ENCODE data around the gene FBH1. TPM values are rescaled to one million over a fixed set of nuclear protein-coding genes. Genes with fewer than 3 reads are reported as not detected.

Gene FBH1
- total RNA-seq, 1 donor from 2014 or later = 73.3 TPM

DNA sequence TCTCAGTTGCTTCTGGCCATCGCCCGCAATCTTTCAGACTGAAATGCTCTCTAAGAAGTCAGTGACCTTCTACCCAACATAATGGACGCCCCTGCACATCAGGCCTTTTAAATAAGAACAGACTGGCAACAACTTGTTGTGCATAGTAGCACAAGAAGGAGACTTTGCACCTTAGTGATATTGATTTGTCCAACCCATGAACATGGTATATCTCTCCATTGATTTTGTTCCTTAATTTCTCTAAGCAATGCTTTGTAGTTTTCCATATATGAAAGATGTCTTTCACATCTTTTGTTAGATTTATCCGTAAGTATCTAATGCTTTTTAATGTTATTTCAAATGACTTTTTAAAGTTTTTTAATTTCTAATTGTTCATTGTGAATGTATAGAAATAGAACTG is 83.0 kb downstream of the FBH1 start:
- DNase-seq (no peak), ATAC-seq (no peak)
- H3K27me3 ChIP-seq = no peaks in the 10 kb centered on the region
- TF ChIP-seq, protein P1, sequence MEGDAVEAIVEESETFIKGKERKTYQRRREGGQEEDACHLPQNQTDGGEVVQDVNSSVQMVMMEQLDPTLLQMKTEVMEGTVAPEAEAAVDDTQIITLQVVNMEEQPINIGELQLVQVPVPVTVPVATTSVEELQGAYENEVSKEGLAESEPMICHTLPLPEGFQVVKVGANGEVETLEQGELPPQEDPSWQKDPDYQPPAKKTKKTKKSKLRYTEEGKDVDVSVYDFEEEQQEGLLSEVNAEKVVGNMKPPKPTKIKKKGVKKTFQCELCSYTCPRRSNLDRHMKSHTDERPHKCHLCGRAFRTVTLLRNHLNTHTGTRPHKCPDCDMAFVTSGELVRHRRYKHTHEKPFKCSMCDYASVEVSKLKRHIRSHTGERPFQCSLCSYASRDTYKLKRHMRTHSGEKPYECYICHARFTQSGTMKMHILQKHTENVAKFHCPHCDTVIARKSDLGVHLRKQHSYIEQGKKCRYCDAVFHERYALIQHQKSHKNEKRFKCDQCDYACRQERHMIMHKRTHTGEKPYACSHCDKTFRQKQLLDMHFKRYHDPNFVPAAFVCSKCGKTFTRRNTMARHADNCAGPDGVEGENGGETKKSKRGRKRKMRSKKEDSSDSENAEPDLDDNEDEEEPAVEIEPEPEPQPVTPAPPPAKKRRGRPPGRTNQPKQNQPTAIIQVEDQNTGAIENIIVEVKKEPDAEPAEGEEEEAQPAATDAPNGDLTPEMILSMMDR (IDR thresholded peaks at IDR 0.05) = no peak
- H3K9me3 ChIP-seq = no peaks in the 10 kb centered on the region
- no peak overlapping the region for H3K4me3 ChIP-seq
- H3K27ac ChIP-seq = no peak overlapping the region
- no peaks in the 10 kb centered on the region for H3K36me3 ChIP-seq
- peaks cover 39% of the 10 kb centered on the region for H3K4me1 ChIP-seq
- intact Hi-C loops (cut with DNase I) = no loop called here

- no peak for DNase-seq
- H3K4me1 ChIP-seq = peaks cover 36% of the 10 kb centered on the region
- peak overlapping the region; percentile 91 for H3K4me3 ChIP-seq
- intact Hi-C loops (cut with DNase I) = no loop called here
- no peaks in the 10 kb centered on the region for H3K27me3 ChIP-seq
- TF ChIP-seq, protein P1 (IDR thresholded peaks at IDR 0.05) = no peak
- ATAC-seq = peak; percentile 25
- no peaks in the 10 kb centered on the region for H3K36me3 ChIP-seq
- H3K27ac ChIP-seq = peak overlapping the region; percentile 98
- H3K9me3 ChIP-seq = no peaks in the 10 kb centered on the region
These were observed 85.8 kb downstream of the FBH1 start for GRCh38 chr10:5975641-5976473.

- Histone ChIP-seq H3K36me3 (no peaks in the 10 kb centered on the region), H3K27ac (peak overlapping the region; percentile 98), H3K27me3 (no peaks in the 10 kb centered on the region), H3K4me3 (peak overlapping the region; percentile 91), H3K9me3 (no peaks in the 10 kb centered on the region), H3K4me1 (peaks cover 27% of the 10 kb centered on the region)
- DNase-seq (peak; percentile 83), ATAC-seq (peak; percentile 75)
- TF ChIP-seq, protein P1 (IDR thresholded peaks at IDR 0.05) = no peak
- intact Hi-C loops (cut with DNase I) = no loop called here
These were observed 86.7 kb downstream of the FBH1 start for GRCh38 chr10:5976512-5977470.

DNA sequence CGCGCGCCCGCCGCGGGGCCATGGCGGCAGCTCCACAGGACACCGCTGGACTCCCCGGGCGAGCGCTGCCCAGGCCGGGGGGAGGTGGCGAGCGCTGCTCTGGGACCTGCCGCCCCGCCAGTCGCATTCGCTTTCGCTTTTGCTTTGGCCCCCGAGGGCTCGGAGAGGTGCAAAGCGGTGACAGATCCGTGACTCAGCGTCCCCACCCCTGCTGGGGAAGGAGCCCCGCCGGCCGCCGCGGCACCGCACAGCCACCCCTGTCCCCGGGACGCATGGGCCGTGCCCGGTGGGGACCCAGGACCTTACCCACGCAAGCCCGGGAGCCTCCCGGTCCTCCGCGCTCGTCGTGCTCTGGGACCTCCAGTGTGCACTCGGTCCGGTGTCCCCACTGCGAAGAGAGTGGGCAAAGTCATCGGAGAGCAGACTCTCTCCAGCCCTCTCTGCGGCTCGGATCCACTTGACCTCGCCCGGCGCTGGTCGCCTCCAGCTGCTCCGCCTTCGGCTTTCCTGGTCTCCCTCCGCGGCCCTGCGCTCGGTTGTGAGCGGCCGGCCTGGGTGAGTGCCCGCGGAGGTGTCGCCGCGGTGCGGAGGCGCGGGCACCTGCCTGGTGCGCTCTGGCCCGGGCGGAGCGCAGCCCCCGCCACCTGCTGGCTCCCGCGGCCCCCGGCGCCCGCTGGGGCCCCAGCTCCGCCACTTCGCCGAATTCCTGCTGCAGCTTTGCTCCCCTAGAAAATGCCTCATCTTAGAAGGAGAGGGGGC is 87.6 kb downstream of the FBH1 start, which contains the start of gene IL15RA:
Gene IL15RA (minus strand): TSS at position 73 of the 759 bp plus-strand sequence. CDS start 51 bp downstream, at position 22.
- TF ChIP-seq, protein P1 (IDR thresholded peaks at IDR 0.05) = no peak
- Histone ChIP-seq H3K9me3 (no peaks in the 10 kb centered on the region), H3K27me3 (no peaks in the 10 kb centered on the region), H3K4me3 (peak within 1 kb of the TSS; percentile 91), H3K27ac (peak within 1 kb of the TSS; percentile 98), H3K36me3 (no peaks in the 10 kb centered on the region), H3K4me1 (peaks cover 18% of the 10 kb centered on the region)
- DNase-seq = peak; percentile 91
- intact Hi-C loops (cut with DNase I) = no loop called here
- ATAC-seq = peak; percentile 89

- intact Hi-C loops (cut with DNase I) = no loop called here
- DNase-seq (no peak), ATAC-seq (no peak)
- H3K36me3 ChIP-seq = no peaks in the 10 kb centered on the region
- no peaks in the 10 kb centered on the region for H3K9me3 ChIP-seq
- H3K4me1 ChIP-seq = peaks cover 15% of the 10 kb centered on the region
- TF ChIP-seq, protein P1 (IDR thresholded peaks at IDR 0.05) = no peak
- no peaks in the 10 kb centered on the region for H3K27me3 ChIP-seq
- H3K27ac ChIP-seq = peak overlapping the region; percentile 98
- peak overlapping the region; percentile 91 for H3K4me3 ChIP-seq
These were observed 88.1 kb downstream of the FBH1 start for GRCh38 chr10:5978230-5978489.
